ENCODE measurements around the gene SMIM9.

SMIM9 gene

GRCh38 chrX:154815274-154815818 lies 19.1 kb downstream of the SMIM9 start:
- DNase-seq = no peak

- DNase-seq = no peak
Measured at GRCh38 chrX:154813801-154814200, 20.7 kb downstream of the SMIM9 start.

GRCh38 chrX:154812341-154813101 lies 21.9 kb downstream of the SMIM9 start:
- DNase-seq = no peak

DNA sequence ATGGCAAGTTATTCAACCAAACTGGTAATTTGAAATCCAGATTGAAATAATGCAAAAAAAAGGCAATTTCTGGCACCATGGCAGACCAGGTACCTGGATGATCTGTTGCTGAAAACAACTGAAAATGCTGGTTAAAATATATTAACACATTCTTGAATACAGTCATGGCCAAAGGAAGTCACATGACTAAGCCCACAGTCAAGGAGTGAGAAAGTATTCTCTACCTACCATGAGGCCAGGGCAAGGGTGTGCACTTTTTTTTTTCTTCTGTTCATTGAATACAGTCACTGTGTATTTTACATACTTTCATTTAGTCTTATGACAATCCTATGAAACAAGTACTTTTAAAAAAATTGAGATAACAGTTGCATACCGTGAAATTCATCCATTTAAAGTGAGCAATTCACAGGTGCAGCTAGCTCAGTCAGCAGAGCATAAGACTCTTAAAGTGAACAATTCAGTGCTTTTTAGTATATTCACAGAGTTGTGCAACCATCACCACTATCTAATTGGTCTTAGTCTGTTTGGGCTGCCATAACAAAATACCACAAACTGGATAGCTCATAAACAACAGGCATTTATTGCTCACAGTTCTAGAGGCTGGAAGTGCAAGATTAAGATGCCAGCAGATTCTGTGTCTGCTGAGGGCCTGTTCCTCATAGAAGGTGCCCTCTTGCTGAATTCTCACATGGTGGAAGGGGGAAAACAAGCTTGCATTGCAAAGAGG lies 24.4 kb downstream of the SMIM9 start:
- no peak for DNase-seq

- no peak for DNase-seq
Measured at GRCh38 chrX:154806837-154807501, 27.5 kb downstream of the SMIM9 start.

DNA sequence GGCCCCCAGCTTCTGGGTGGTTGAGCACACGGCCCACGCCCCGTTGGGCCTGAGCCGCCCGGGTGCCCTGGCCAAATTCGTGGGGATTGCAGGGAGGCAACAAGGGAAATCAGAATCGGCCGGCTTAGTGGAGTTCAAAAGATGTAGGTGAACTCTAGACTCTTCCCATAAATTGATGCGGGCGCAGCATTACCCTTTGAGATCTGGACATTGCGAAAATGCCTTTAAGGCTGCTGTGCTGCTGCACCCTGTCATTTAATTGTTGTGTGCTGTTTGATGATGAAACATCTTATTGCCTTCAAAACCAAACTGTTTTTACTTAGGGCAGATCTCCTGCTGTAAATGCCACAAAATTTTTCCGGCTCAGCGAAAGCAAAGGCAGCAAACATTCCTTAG lies 28.8 kb downstream of the SMIM9 start:
- DNase-seq = no peak

- DNase-seq = peak; percentile 85
Measured at GRCh38 chrX:154804957-154805695, 29.3 kb downstream of the SMIM9 start, which contains the start of gene MPP1. Gene MPP1 (minus strand): TSS chrX:154805485. CDS start chrX:154805373, 112 bp downstream.

DNA sequence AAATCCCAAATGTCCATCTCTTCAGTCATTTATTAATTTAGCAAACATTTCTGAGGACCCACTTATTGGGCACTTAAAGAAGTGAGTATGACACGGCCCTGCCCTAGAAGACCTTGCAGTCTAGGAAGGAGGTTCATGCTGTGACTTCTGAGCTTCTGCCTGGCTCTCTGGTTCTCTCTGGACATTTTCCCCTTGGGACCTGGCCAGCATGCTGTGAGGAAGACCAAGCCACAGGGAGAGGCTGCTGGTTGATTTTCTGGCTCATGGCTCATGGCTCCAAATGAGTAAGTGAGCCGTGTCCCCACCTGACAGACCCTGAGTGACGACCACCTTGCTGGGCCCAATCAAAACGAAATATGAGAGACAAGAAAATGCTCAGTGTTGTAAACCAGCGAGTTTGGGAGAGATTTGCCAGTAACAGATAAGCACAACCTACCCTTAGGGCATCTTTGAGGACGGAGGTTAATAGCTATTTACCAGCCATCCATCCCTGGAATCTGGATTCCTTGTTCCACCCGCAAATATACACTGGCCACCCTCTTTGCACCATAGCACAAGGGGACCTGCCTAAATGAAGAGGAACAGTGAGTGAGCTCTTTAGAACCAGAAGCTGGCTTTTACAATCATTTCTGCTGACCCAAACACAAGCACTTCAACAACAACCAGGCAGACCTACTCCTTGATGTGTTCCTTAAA lies 30.1 kb downstream of the SMIM9 start:
- DNase-seq = no peak

DNA sequence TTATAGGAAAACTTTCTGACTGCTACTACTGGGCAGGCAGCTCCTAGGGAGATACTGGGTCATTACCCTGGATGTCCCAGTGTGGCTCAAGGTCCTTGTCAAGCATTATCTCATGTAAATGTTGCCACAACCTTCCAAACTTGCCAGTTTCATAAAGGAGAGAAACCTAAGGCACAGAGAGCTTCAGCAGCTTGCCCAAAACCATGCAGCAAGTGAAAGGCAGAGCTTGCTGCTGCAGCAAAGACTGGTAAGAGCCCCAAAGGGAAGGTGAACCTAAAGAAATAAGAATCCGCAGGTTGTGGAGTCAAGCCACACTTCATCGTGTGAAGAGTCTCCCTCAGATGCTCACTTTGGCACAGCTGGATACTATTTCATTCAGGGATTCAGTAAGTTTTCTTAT lies 31.5 kb downstream of the SMIM9 start:
- no peak for DNase-seq

GRCh38 chrX:154800478-154801210 lies 33.8 kb downstream of the SMIM9 start:
- no peak for DNase-seq

- no peak for DNase-seq
Measured at GRCh38 chrX:154799556-154800348, 34.7 kb downstream of the SMIM9 start.

DNA sequence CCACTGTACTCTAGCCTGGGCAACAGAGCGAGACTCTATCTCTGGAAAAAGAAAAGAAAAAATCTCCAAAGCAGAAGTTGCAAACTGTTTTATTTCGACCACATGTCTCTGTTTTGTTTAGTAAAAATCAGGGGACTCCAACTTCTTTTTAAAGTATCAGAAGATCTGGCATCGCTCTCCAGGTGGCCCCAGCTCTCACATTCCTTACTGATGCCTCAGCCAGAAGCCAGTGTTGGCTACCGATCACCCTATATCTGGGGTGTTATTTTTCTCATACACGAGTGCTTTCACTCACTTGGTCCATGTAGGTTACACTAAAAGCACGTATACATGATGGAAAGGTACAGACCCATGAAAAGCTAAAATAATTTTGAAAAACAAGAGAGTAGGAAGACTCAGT lies 37.5 kb downstream of the SMIM9 start:
- DNase-seq = no peak

DNA sequence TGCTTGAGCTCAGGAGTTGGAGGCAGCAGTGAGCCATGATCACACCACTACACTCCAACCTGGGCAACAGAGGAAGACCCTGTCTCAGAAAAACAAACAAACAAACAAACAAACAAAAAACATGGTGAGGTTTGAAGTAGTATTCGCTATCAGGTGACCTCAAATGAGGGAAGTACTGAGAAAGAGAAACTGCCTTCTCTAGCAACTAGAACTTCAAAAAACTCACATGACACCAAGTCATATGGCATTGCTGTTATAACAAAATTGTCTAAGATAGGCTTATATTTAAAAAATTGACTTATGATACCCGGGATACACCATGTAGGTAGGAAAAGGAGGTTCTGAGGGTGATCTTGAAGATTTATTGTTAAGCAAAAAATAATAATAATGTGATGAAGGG lies 39.4 kb downstream of the SMIM9 start:
- no peak for DNase-seq

GRCh38 chrX:154793084-154793795 lies 41.2 kb downstream of the SMIM9 start:
- DNase-seq = no peak

DNA sequence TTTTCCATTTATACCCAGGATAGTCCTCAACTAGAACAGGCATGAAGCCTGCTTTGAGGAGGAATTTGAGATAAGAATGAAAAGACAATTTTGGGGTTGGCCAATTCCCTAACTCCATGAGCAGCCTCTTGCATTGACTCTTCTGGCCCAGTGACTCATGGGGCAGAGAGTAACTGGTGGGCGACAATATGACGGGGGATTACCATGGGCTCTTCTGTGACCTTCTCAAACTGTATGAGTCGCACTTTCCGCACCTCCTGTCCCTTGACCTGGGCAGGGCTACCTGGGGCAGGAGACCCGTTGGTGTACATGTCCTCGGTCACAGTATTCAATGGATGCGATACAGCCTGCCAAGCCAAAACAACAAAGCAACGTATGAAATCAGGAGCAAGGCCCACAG lies 42.5 kb downstream of the SMIM9 start:
- DNase-seq = no peak

DNA sequence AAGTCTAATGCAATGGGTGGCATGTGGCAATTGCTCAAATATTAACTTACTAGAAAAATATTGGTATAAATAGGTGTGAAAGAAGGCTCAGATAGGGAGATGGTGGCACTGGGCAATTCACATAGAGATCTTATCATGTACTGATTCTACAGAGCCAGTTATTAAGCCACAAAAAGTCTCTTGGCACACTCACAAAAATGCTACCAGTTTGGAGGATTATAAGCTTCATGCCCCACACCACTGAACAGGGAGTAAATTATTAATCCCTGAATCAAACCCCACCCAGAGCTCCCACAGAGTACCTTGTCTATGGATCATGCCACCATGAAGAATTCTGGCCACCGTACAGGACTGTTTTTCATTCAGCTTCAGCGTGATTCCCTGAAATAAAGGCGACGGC lies 43.0 kb downstream of the SMIM9 start:
- no peak for DNase-seq

GRCh38 chrX:154785716-154786115 lies 48.7 kb downstream of the SMIM9 start:
- DNase-seq = no peak

GRCh38 chrX:154784149-154784995 lies 50.1 kb downstream of the SMIM9 start:
- DNase-seq = no peak

- DNase-seq = no peak
Measured at GRCh38 chrX:154780968-154781367, 53.5 kb downstream of the SMIM9 start.
